ENCODE data around the gene PGP. TPM values are rescaled to one million over a fixed set of nuclear protein-coding genes. Genes with fewer than 3 reads are reported as not detected.

PGP gene
- polyA plus RNA-seq, 1 donor (not counting 4 experiments of a cell fraction or from before 2014, with no cell fraction given), result 10.3 TPM

DNA sequence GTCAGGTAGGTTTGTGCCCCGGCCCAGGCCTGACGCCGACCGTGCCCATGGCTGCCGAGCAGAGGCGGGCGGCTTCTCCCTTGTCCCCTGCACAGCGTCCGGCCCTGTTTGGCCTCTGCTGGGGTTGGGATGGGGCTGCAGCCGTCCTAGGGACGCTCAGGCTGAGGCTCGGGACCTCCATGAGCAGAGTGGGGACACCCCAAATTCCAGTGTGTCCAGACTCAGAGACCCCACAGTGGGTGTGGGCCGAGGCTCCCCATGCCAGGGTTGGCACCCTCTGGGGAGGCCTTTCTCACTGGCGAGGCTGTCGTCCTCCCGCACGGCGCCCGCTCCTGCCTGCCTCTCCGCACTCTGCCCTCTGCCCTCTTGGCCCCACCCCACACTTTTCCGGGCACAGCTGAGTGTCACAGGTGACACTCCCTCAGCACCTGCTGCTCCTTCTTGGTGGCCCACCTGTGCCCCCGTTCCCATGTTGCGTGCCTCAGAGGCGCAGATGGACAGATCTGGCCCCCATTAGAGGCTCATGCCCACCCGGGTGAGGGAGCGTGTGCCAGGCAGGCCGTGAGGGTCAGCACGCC lies 43.0 kb downstream of the PGP start:
- Histone ChIP-seq H3K4me3 (ENCODE audit: control insufficient read depth in 2 of 3, extremely low read depth in 1 of 3, insufficient read depth in 2 of 3, low read depth in 1 of 3, low read length in 3 of 3) (no peak overlapping the region), H3K27me3 (ENCODE audit: control insufficient read depth, extremely low read depth, insufficient read depth, low read length) (no peaks in the 10 kb centered on the region), H3K9ac (ENCODE audit: control insufficient read depth, extremely low read depth, insufficient read depth, low read length) (no peak overlapping the region), H3K9me3 (ENCODE audit: control insufficient read depth, low read depth, low read length) (no peaks in the 10 kb centered on the region), H3K4me1 (ENCODE audit: control insufficient read depth, extremely low read depth, insufficient read depth, low read length) (no peaks in the 10 kb centered on the region), H3K9me1 (ENCODE audit: control insufficient read depth, extremely low read depth, insufficient read depth, low read length) (no peaks in the 10 kb centered on the region), H3K79me2 (ENCODE audit: control insufficient read depth, insufficient read depth, low read length) (no peaks in the 10 kb centered on the region), H4K20me1 (ENCODE audit: control insufficient read depth, extremely low read depth, insufficient read depth, low read length) (no peaks in the 10 kb centered on the region), H3K27ac (ENCODE audit: control insufficient read depth, insufficient read depth, low read length) (no peak overlapping the region), H3K36me3 (ENCODE audit: control insufficient read depth in 2 of 2, extremely low read depth in 1 of 2, insufficient read depth in 2 of 2, low read length in 2 of 2) (peaks cover 38% of the 10 kb centered on the region in 2 experiments), H2AFZ (ENCODE audit: control insufficient read depth, low read length) (no peak overlapping the region), H3K4me2 (ENCODE audit: control insufficient read depth, extremely low read depth, insufficient read depth, low read depth, low read length) (no peak overlapping the region)
- TF ChIP-seq, protein P1, sequence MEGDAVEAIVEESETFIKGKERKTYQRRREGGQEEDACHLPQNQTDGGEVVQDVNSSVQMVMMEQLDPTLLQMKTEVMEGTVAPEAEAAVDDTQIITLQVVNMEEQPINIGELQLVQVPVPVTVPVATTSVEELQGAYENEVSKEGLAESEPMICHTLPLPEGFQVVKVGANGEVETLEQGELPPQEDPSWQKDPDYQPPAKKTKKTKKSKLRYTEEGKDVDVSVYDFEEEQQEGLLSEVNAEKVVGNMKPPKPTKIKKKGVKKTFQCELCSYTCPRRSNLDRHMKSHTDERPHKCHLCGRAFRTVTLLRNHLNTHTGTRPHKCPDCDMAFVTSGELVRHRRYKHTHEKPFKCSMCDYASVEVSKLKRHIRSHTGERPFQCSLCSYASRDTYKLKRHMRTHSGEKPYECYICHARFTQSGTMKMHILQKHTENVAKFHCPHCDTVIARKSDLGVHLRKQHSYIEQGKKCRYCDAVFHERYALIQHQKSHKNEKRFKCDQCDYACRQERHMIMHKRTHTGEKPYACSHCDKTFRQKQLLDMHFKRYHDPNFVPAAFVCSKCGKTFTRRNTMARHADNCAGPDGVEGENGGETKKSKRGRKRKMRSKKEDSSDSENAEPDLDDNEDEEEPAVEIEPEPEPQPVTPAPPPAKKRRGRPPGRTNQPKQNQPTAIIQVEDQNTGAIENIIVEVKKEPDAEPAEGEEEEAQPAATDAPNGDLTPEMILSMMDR (optimal IDR thresholded peaks at IDR 0.05 in 1 of 3, IDR thresholded peaks at IDR 0.05 in 1 of 3, conservative IDR thresholded peaks at IDR 0.05 in 1 of 3; ENCODE audit: extremely low read depth in 1 of 3, insufficient read depth in 2 of 3, low read length in 3 of 3), result no peak
- TF ChIP-seq EZH2 (IDR thresholded peaks at IDR 0.05; ENCODE audit: low read length), result no peak
- no peak for FAIRE-seq
- no peak for DNase-seq (ENCODE audit: low read depth, low spot score)
- dilution Hi-C loops (cut with MboI; ENCODE audit: extremely low pct_ligation_motif_present, low sequenced_read_pairs), result no loop called here

DNA sequence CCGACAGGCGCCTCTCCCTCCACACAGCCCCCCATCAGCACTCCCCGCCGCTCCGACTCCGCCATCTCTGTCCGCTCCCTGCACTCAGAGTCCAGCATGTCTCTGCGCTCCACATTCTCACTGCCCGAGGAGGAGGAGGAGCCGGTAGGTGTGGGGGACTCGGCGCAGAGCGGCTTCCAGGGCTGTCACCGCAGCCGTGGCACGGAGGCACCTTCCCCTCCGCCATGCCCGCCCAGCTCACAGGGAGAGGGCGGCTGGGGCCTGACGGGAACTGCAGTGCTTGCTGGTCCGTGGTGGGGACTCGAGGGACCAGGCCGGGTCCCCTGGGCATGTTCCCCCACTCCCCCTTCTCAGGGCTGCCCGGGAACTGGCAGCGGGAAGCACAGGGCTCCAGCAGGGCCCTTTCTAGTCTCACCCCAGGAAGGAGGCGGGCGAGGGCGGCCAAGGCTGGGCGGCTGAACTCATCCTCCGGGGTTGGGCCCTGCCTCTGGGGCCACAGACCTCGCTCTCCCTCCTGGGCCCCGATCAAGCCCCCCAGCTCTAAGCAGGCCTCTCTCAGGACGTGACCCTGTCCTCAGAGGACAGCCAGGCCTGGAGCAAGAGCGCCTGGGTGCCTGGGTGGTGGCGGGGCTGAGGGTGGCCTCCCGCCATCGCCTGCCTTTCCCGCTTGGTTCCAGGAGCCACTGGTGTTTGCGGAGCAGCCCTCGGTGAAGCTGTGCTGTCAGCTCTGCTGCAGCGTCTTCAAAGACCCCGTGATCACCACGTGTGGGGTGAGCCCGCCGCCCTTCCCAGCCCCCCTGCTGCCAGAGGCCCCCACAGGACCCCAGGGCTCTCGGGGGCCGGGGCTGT lies 43.8 kb downstream of the PGP start:
- dilution Hi-C loops (cut with MboI; ENCODE audit: extremely low pct_ligation_motif_present, low sequenced_read_pairs), result no loop called here

More for the DNA sequence above, 43.8 kb downstream of the PGP start:
- FAIRE-seq (no peak), DNase-seq (ENCODE audit: low read depth, low spot score) (no peak)
- H2AFZ ChIP-seq (ENCODE audit: control insufficient read depth, low read length), result no peak overlapping the region
- H3K4me3 ChIP-seq (ENCODE audit: control insufficient read depth in 2 of 3, extremely low read depth in 1 of 3, insufficient read depth in 2 of 3, low read depth in 1 of 3, low read length in 3 of 3), result no peak overlapping the region
- no peak for TF ChIP-seq EZH2 (IDR thresholded peaks at IDR 0.05; ENCODE audit: low read length)
- TF ChIP-seq, protein P1 (optimal IDR thresholded peaks at IDR 0.05 in 1 of 3, IDR thresholded peaks at IDR 0.05 in 1 of 3, conservative IDR thresholded peaks at IDR 0.05 in 1 of 3; ENCODE audit: extremely low read depth in 1 of 3, insufficient read depth in 2 of 3, low read length in 3 of 3), result no peak
- H3K4me1 ChIP-seq (ENCODE audit: control insufficient read depth, extremely low read depth, insufficient read depth, low read length), result no peaks in the 10 kb centered on the region
- peaks cover 38% of the 10 kb centered on the region in 2 experiments for H3K36me3 ChIP-seq (ENCODE audit: control insufficient read depth in 2 of 2, extremely low read depth in 1 of 2, insufficient read depth in 2 of 2, low read length in 2 of 2)
- H3K9me3 ChIP-seq (ENCODE audit: control insufficient read depth, low read depth, low read length), result no peaks in the 10 kb centered on the region
- no peaks in the 10 kb centered on the region for H4K20me1 ChIP-seq (ENCODE audit: control insufficient read depth, extremely low read depth, insufficient read depth, low read length)
- no peak overlapping the region for H3K27ac ChIP-seq (ENCODE audit: control insufficient read depth, insufficient read depth, low read length)
- no peak overlapping the region for H3K9ac ChIP-seq (ENCODE audit: control insufficient read depth, extremely low read depth, insufficient read depth, low read length)
- peaks cover 4% of the 10 kb centered on the region for H3K79me2 ChIP-seq (ENCODE audit: control insufficient read depth, insufficient read depth, low read length)
- H3K4me2 ChIP-seq (ENCODE audit: control insufficient read depth, extremely low read depth, insufficient read depth, low read depth, low read length), result no peak overlapping the region
- H3K9me1 ChIP-seq (ENCODE audit: control insufficient read depth, extremely low read depth, insufficient read depth, low read length), result no peaks in the 10 kb centered on the region
- no peaks in the 10 kb centered on the region for H3K27me3 ChIP-seq (ENCODE audit: control insufficient read depth, extremely low read depth, insufficient read depth, low read length)
